Measurements from ENCODE around the gene RIT2. TPM values are rescaled to one million over a fixed set of nuclear protein-coding genes. Genes with fewer than 3 reads are reported as not detected.

The RIT2 gene
- total RNA-seq, 4 donors from 2014 or later = not detected

GRCh38 chr18:43139288-43139946, 23.9 kb upstream of the RIT2 start:
- H3K27me3 ChIP-seq = no peaks in the 10 kb centered on the region
- no peak overlapping the region for H3K4me3 ChIP-seq
- WGBS = 91% methylated on average over 16 of the region's 21 CpGs
- H3K9me3 ChIP-seq = no peaks in the 10 kb centered on the region
- H3K27ac ChIP-seq (replicated peaks in 1 of 4) = no peak overlapping the region
- H3K4me1 ChIP-seq = no peaks in the 10 kb centered on the region
- DNase-seq (ENCODE audit: extremely low spot score) = no peak
- TF ChIP-seq POLR2AphosphoS5 (IDR thresholded peaks at IDR 0.05) (no peak), CTCF (IDR thresholded peaks at IDR 0.05) (no peak), EP300 (IDR thresholded peaks at IDR 0.05) (no peak), POLR2A (IDR thresholded peaks at IDR 0.05; ENCODE audit: low read depth) (no peak)
- no peaks in the 10 kb centered on the region for H3K36me3 ChIP-seq
- intact Hi-C loops (cut with DNase I) = no loop called here

GRCh38 chr18:43134876-43135275, 19.4 kb upstream of the RIT2 start:
- H3K4me1 ChIP-seq = no peaks in the 10 kb centered on the region
- TF ChIP-seq POLR2AphosphoS5 (IDR thresholded peaks at IDR 0.05) (no peak), POLR2A (IDR thresholded peaks at IDR 0.05; ENCODE audit: low read depth) (no peak), CTCF (IDR thresholded peaks at IDR 0.05) (no peak), EP300 (IDR thresholded peaks at IDR 0.05) (no peak)
- no peaks in the 10 kb centered on the region for H3K36me3 ChIP-seq
- no peak overlapping the region for H3K27ac ChIP-seq (replicated peaks in 1 of 4)
- WGBS = 68% methylated on average over 1 of the region's 1 CpG
- no peak overlapping the region for H3K4me3 ChIP-seq
- H3K9me3 ChIP-seq = no peaks in the 10 kb centered on the region
- intact Hi-C loops (cut with DNase I) = no loop called here
- no peaks in the 10 kb centered on the region for H3K27me3 ChIP-seq
- DNase-seq (ENCODE audit: extremely low spot score) = no peak

- TF ChIP-seq EP300 (IDR thresholded peaks at IDR 0.05) (no peak), CTCF (IDR thresholded peaks at IDR 0.05) (no peak), POLR2AphosphoS5 (IDR thresholded peaks at IDR 0.05) (no peak), POLR2A (IDR thresholded peaks at IDR 0.05; ENCODE audit: low read depth) (no peak)
- H3K9me3 ChIP-seq = no peaks in the 10 kb centered on the region
- no peaks in the 10 kb centered on the region for H3K36me3 ChIP-seq
- WGBS = 52% methylated on average over 5 of the region's 5 CpGs
- no peak overlapping the region for H3K4me3 ChIP-seq
- H3K27ac ChIP-seq (replicated peaks in 1 of 4) = no peak overlapping the region
- intact Hi-C loops (cut with DNase I) = no loop called here
- no peak for DNase-seq (ENCODE audit: extremely low spot score)
- H3K4me1 ChIP-seq = no peaks in the 10 kb centered on the region
- H3K27me3 ChIP-seq = no peaks in the 10 kb centered on the region
These were observed 15.3 kb upstream of the RIT2 start for GRCh38 chr18:43130716-43131260.

- H3K9me3 ChIP-seq = no peaks in the 10 kb centered on the region
- no peak for DNase-seq (ENCODE audit: extremely low spot score)
- H3K27ac ChIP-seq (replicated peaks in 1 of 4) = no peak overlapping the region
- peak overlapping the region in 3 of 4 donors; percentile 19 to 54 (median 23) for H3K4me3 ChIP-seq
- H3K27me3 ChIP-seq = no peaks in the 10 kb centered on the region
- intact Hi-C loops (cut with DNase I) = no loop called here
- no peaks in the 10 kb centered on the region for H3K36me3 ChIP-seq
- no peaks in the 10 kb centered on the region for H3K4me1 ChIP-seq
- 68% methylated on average over 5 of the region's 5 CpGs for WGBS
- no peak for TF ChIP-seq POLR2A (IDR thresholded peaks at IDR 0.05; ENCODE audit: low read depth)
- no peak for TF ChIP-seq POLR2AphosphoS5 (IDR thresholded peaks at IDR 0.05)
- TF ChIP-seq CTCF (IDR thresholded peaks at IDR 0.05) = no peak
- no peak for TF ChIP-seq EP300 (IDR thresholded peaks at IDR 0.05)
These were observed 14.6 kb upstream of the RIT2 start for GRCh38 chr18:43129946-43130524.

Measured in esophagus muscularis mucosa (tissue), 4 donors.